ENCODE results near the gene IL6R. TPM values are rescaled to one million over a fixed set of nuclear protein-coding genes. Genes with fewer than 3 reads are reported as not detected.
"Not testable (repeated sequence)": the region's sequence is repeated elsewhere in the genome, so short reads cannot be mapped to it uniquely, and the experiment has no call there.

The IL6R gene
- total RNA-seq, 5 donors from 2014 or later (not counting 1 experiment from before 2014, with no cell fraction given): 76.0 to 87.9 (median 80.8) TPM

GRCh38 chr1:154373777-154374357 is 31.3 kb upstream of the IL6R start:
- 100% methylated on average over 2 of the region's 7 CpGs for WGBS (ENCODE audit: insufficient coverage)

GRCh38 chr1:154379301-154379700 is 25.8 kb upstream of the IL6R start:
- Histone ChIP-seq H3K9me3 (no peaks in the 10 kb centered on the region), H3K4me1 (ENCODE audit: control insufficient read depth in 1 of 2, extremely low read depth in 1 of 2, insufficient read depth in 2 of 2, low read length in 2 of 2) (peaks cover 0 to 4% of the 10 kb centered on the region in 2 experiments), H3K27me3 (replicated peaks in 1 of 2; ENCODE audit: control insufficient read depth in 2 of 2, extremely low read depth in 1 of 2, insufficient read depth in 2 of 2, low read length in 1 of 2) (no peaks in the 10 kb centered on the region), H3K4me3 (ENCODE audit: control insufficient read depth in 1 of 2, extremely low read depth in 1 of 2, low read length in 1 of 2) (no peak overlapping the region), H3K36me3 (ENCODE audit: control insufficient read depth in 2 of 2, extremely low read depth in 1 of 2, insufficient read depth in 1 of 2, low read length in 1 of 2) (no peaks in the 10 kb centered on the region), H3K27ac (ENCODE audit: low read length) (no peak overlapping the region)
- Mint-ChIP-seq H3K36me3 (no peaks in the 10 kb centered on the region), H3K27ac (no peak overlapping the region), H3K9me3 (no peaks in the 10 kb centered on the region), H3K4me1 (peaks cover 0 to 7% (median 5%) of the 10 kb centered on the region in 3 donors), H3K4me3 (no peak overlapping the region), H3K27me3 (no peaks in the 10 kb centered on the region)
- ChIA-PET CTCF (no interaction called here), POLR2A (no interaction called here)
- no peak for ATAC-seq (replicated peaks in 1 of 4)
- 88% methylated on average over 13 of the region's 16 CpGs for WGBS (ENCODE audit: insufficient coverage)
- no peak for DNase-seq

More at GRCh38 chr1:154373777-154374357, 31.3 kb upstream of the IL6R start:
- H3K27me3 Mint-ChIP-seq; POLR2A ChIA-PET; H3K9me3 ChIP-seq; H3K27ac ChIP-seq (ENCODE audit: low read length); DNase-seq; H3K27me3 ChIP-seq (replicated peaks in 1 of 2; ENCODE audit: control insufficient read depth in 2 of 2, extremely low read depth in 1 of 2, insufficient read depth in 2 of 2, low read length in 1 of 2); H3K27ac Mint-ChIP-seq; H3K4me3 Mint-ChIP-seq; H3K4me1 Mint-ChIP-seq; H3K36me3 ChIP-seq (ENCODE audit: control insufficient read depth in 2 of 2, extremely low read depth in 1 of 2, insufficient read depth in 1 of 2, low read length in 1 of 2); H3K36me3 Mint-ChIP-seq; H3K9me3 Mint-ChIP-seq; ATAC-seq (replicated peaks in 1 of 4); H3K4me3 ChIP-seq (ENCODE audit: control insufficient read depth in 1 of 2, extremely low read depth in 1 of 2, low read length in 1 of 2); H3K4me1 ChIP-seq (ENCODE audit: control insufficient read depth in 1 of 2, extremely low read depth in 1 of 2, insufficient read depth in 2 of 2, low read length in 2 of 2); CTCF ChIA-PET: not testable (repeated sequence)

GRCh38 chr1:154384650-154385489 is 20.3 kb upstream of the IL6R start:
- Histone ChIP-seq H3K27me3 (replicated peaks in 1 of 2; ENCODE audit: control insufficient read depth in 2 of 2, extremely low read depth in 1 of 2, insufficient read depth in 2 of 2, low read length in 1 of 2) (no peaks in the 10 kb centered on the region), H3K4me3 (ENCODE audit: control insufficient read depth in 1 of 2, extremely low read depth in 1 of 2, low read length in 1 of 2) (peak overlapping the region in 1 of 2 donors; percentile 0), H3K27ac (ENCODE audit: low read length) (peak overlapping the region; percentile 94), H3K9me3 (no peaks in the 10 kb centered on the region), H3K36me3 (ENCODE audit: control insufficient read depth in 2 of 2, extremely low read depth in 1 of 2, insufficient read depth in 1 of 2, low read length in 1 of 2) (no peaks in the 10 kb centered on the region), H3K4me1 (ENCODE audit: control insufficient read depth in 1 of 2, extremely low read depth in 1 of 2, insufficient read depth in 2 of 2, low read length in 2 of 2) (peaks cover 24 to 37% of the 10 kb centered on the region in 2 experiments)
- Mint-ChIP-seq H3K36me3 (no peaks in the 10 kb centered on the region), H3K27ac (peak overlapping the region; percentile 96 to 100), H3K4me3 (peak overlapping the region in 1 of 3 donors; percentile 76), H3K4me1 (peaks cover 27 to 44% (median 40%) of the 10 kb centered on the region in 3 donors), H3K9me3 (no peaks in the 10 kb centered on the region), H3K27me3 (no peaks in the 10 kb centered on the region)
- 100% methylated on average over 1 of the region's 8 CpGs for WGBS (ENCODE audit: insufficient coverage)
- no peak for ATAC-seq (replicated peaks in 1 of 4)
- no peak for DNase-seq
- ChIA-PET CTCF (interaction anchor here in 1 of 2 donors (0.7 to 2.6 kb wide), 3 partner anchors 9 to 50 kb away, joined by 3 to 14 read pairs (median 4); no protein-coding TSS in a partner anchor), POLR2A (interaction anchor here in 1 of 2 donors (0.5 kb wide), 1 partner anchor 441 kb away, joined by 3 read pairs; no protein-coding TSS in a partner anchor)

GRCh38 chr1:154386643-154387352 is 18.3 kb upstream of the IL6R start:
- Mint-ChIP-seq H3K4me1 (peaks cover 31 to 50% (median 40%) of the 10 kb centered on the region in 3 donors), H3K27ac (peak overlapping the region; percentile 96 to 100), H3K4me3 (peak overlapping the region; percentile 66 to 76 (median 70)), H3K9me3 (no peaks in the 10 kb centered on the region), H3K27me3 (no peaks in the 10 kb centered on the region), H3K36me3 (no peaks in the 10 kb centered on the region)
- ATAC-seq (replicated peaks in 1 of 4): peak; percentile 88 to 92 (median 88)
- Histone ChIP-seq H3K9me3 (no peaks in the 10 kb centered on the region), H3K27me3 (replicated peaks in 1 of 2; ENCODE audit: control insufficient read depth in 2 of 2, extremely low read depth in 1 of 2, insufficient read depth in 2 of 2, low read length in 1 of 2) (no peaks in the 10 kb centered on the region), H3K27ac (ENCODE audit: low read length) (peak overlapping the region; percentile 94), H3K36me3 (ENCODE audit: control insufficient read depth in 2 of 2, extremely low read depth in 1 of 2, insufficient read depth in 1 of 2, low read length in 1 of 2) (no peaks in the 10 kb centered on the region), H3K4me3 (ENCODE audit: control insufficient read depth in 1 of 2, extremely low read depth in 1 of 2, low read length in 1 of 2) (peak overlapping the region in 1 of 2 donors; percentile 37), H3K4me1 (ENCODE audit: control insufficient read depth in 1 of 2, extremely low read depth in 1 of 2, insufficient read depth in 2 of 2, low read length in 2 of 2) (peaks cover 24 to 37% of the 10 kb centered on the region in 2 experiments)
- WGBS (ENCODE audit: insufficient coverage): 16% methylated on average over 8 of the region's 11 CpGs
- ChIA-PET CTCF (interaction anchor here in 1 of 2 donors (0.6 to 2.6 kb wide), 4 partner anchors 12 to 362 kb away, joined by 3 to 14 read pairs (median 4); no protein-coding TSS in a partner anchor), POLR2A (interaction anchor here in 1 of 2 donors (0.7 to 1.3 kb wide), 2 partner anchors 17 to 52 kb away, joined by 3 to 4 read pairs; no protein-coding TSS in a partner anchor)
- DNase-seq: peak in 34 of 35 experiments; percentile 15 to 83 (median 58)

- H3K4me3 Mint-ChIP-seq: no peak overlapping the region
- no peaks in the 10 kb centered on the region for H3K27me3 ChIP-seq (replicated peaks in 1 of 2; ENCODE audit: control insufficient read depth in 2 of 2, extremely low read depth in 1 of 2, insufficient read depth in 2 of 2, low read length in 1 of 2)
- WGBS (ENCODE audit: insufficient coverage): 90% methylated on average over 5 of the region's 9 CpGs
- H3K27me3 Mint-ChIP-seq: no peaks in the 10 kb centered on the region
- DNase-seq (no peak), ATAC-seq (replicated peaks in 1 of 4) (no peak)
- ChIA-PET POLR2A (no interaction called here), CTCF (interaction anchor here in 1 of 2 donors (0.7 kb wide), 1 partner anchor 44 kb away, joined by 3 read pairs; no protein-coding TSS in a partner anchor)
- H3K9me3 Mint-ChIP-seq: no peaks in the 10 kb centered on the region
- peaks cover 8 to 14% of the 10 kb centered on the region in 2 experiments for H3K4me1 ChIP-seq (ENCODE audit: control insufficient read depth in 1 of 2, extremely low read depth in 1 of 2, insufficient read depth in 2 of 2, low read length in 2 of 2)
- H3K27ac ChIP-seq (ENCODE audit: low read length): no peak overlapping the region
- H3K9me3 ChIP-seq: no peaks in the 10 kb centered on the region
- H3K4me1 Mint-ChIP-seq: peaks cover 17 to 29% (median 19%) of the 10 kb centered on the region in 3 donors
- no peak overlapping the region for H3K27ac Mint-ChIP-seq
- no peak overlapping the region for H3K4me3 ChIP-seq (ENCODE audit: control insufficient read depth in 1 of 2, extremely low read depth in 1 of 2, low read length in 1 of 2)
- no peaks in the 10 kb centered on the region for H3K36me3 ChIP-seq (ENCODE audit: control insufficient read depth in 2 of 2, extremely low read depth in 1 of 2, insufficient read depth in 1 of 2, low read length in 1 of 2)
- H3K36me3 Mint-ChIP-seq: no peaks in the 10 kb centered on the region
Measured at GRCh38 chr1:154391086-154391770, 13.9 kb upstream of the IL6R start.
